Upper lobe of right lung (tissue), 1 donor: ENCODE measurements around the gene NGEF. TPM values are rescaled to one million over a fixed set of nuclear protein-coding genes. Genes with fewer than 3 reads are reported as not detected.

Experiments used
- ATAC-seq: fragments of 200-7000 bp; cut with Tn5 transposase; one replicate; pipeline ENCODE4 v1.9.1; 2020; ENCODE audit warnings: mild to moderate bottlenecking, moderate library complexity
- DNase-seq: peaks from one replicate; pipeline ENCODE4 v3.0.0-alpha.2; 2020
- H3K27ac ChIP-seq: fragments of 200-600 bp; one replicate; pipeline ENCODE4 v1.8.0; 2022
- H3K27me3 ChIP-seq: fragments of 200-600 bp; one replicate; pipeline ENCODE4 v1.8.0; 2022; ENCODE audit warnings: mild to moderate bottlenecking
- H3K36me3 ChIP-seq: fragments of 200-600 bp; one replicate; pipeline ENCODE4 v1.8.0; 2022
- H3K4me1 ChIP-seq: fragments of 200-600 bp; one replicate; pipeline ENCODE4 v1.8.0; 2022
- H3K4me3 ChIP-seq: fragments of 200-600 bp; one replicate; pipeline ENCODE4 v1.8.0; 2022; ENCODE audit warnings: mild to moderate bottlenecking
- H3K9me3 ChIP-seq: fragments of 200-600 bp; one replicate; pipeline ENCODE4 v1.8.0; 2022
- CTCF ChIP-seq: fragments of 200-600 bp; IDR thresholded peaks from one replicate; pipeline ENCODE4 v1.8.0; 2022; ENCODE audit warnings: antibody characterized with exemption
- intact Hi-C: fragments of 100-400 bp; cut with DNase I; formaldehyde crosslinking; loops from one replicate; pipeline ENCODE4 v1.11.0; 2022
- total RNA-seq: library from RNA; stranded (reverse); fragmentation: NEBNext Ultra II Directional; extraction: Animal tissue kit (Norgen Biotek cat#: 25700); gene quantifications from one replicate; pipeline ENCODE4 v1.2.1, GENCODE V29; 2021
- donor health status: DM: no; HTN: yes; CAD: no; lungs with severe emphysema.

The NGEF gene
- total RNA-seq, 1 donor from 2014 or later: not detected

- no peak overlapping the region for H3K27ac ChIP-seq
- no peak overlapping the region for H3K4me3 ChIP-seq
- ATAC-seq (no peak), DNase-seq (no peak)
- H3K4me1 ChIP-seq: peaks cover 13% of the 10 kb centered on the region
- TF ChIP-seq CTCF: no peak
- H3K27me3 ChIP-seq: peaks cover 50% of the 10 kb centered on the region
- H3K36me3 ChIP-seq: no peaks in the 10 kb centered on the region
- no peaks in the 10 kb centered on the region for H3K9me3 ChIP-seq
- intact Hi-C loops: no loop called here
Measured at GRCh38 chr2:232930059-232930400, 83.0 kb downstream of the NGEF start.

- peaks cover 55% of the 10 kb centered on the region for H3K27me3 ChIP-seq
- DNase-seq: no peak
Measured at GRCh38 chr2:232929303-232930058, 83.6 kb downstream of the NGEF start.

GRCh38 chr2:232928551-232929302 lies 84.3 kb downstream of the NGEF start:
- TF ChIP-seq CTCF: no peak
- ATAC-seq (no peak), DNase-seq (no peak)
- Histone ChIP-seq H3K4me3 (no peak overlapping the region), H3K27ac (no peak overlapping the region), H3K9me3 (no peaks in the 10 kb centered on the region), H3K4me1 (peaks cover 13% of the 10 kb centered on the region), H3K27me3 (peaks cover 61% of the 10 kb centered on the region), H3K36me3 (no peaks in the 10 kb centered on the region)
- intact Hi-C loops: no loop called here

More at GRCh38 chr2:232929303-232930058, 83.6 kb downstream of the NGEF start:
- ATAC-seq: no peak
- no peak overlapping the region for H3K4me3 ChIP-seq
- H3K9me3 ChIP-seq: no peaks in the 10 kb centered on the region
- TF ChIP-seq CTCF: no peak
- no peaks in the 10 kb centered on the region for H3K36me3 ChIP-seq
- peaks cover 13% of the 10 kb centered on the region for H3K4me1 ChIP-seq
- intact Hi-C loops: no loop called here
- H3K27ac ChIP-seq: no peak overlapping the region

GRCh38 chr2:232927793-232928550 lies 85.1 kb downstream of the NGEF start:
- H3K36me3 ChIP-seq: no peaks in the 10 kb centered on the region
- peaks cover 13% of the 10 kb centered on the region for H3K4me1 ChIP-seq
- H3K4me3 ChIP-seq: no peak overlapping the region
- no peak for TF ChIP-seq CTCF
- ATAC-seq: no peak
- H3K9me3 ChIP-seq: no peaks in the 10 kb centered on the region
- H3K27ac ChIP-seq: no peak overlapping the region
- H3K27me3 ChIP-seq: peaks cover 61% of the 10 kb centered on the region
- intact Hi-C loops: no loop called here
- no peak for DNase-seq

- intact Hi-C loops: no loop called here
- DNase-seq: no peak
- TF ChIP-seq CTCF: no peak
Measured at GRCh38 chr2:232927032-232927792, 85.8 kb downstream of the NGEF start.

More at GRCh38 chr2:232927032-232927792, 85.8 kb downstream of the NGEF start:
- no peaks in the 10 kb centered on the region for H3K36me3 ChIP-seq
- no peaks in the 10 kb centered on the region for H3K9me3 ChIP-seq
- no peak overlapping the region for H3K4me3 ChIP-seq
- peaks cover 61% of the 10 kb centered on the region for H3K27me3 ChIP-seq
- peaks cover 13% of the 10 kb centered on the region for H3K4me1 ChIP-seq
- no peak overlapping the region for H3K27ac ChIP-seq
- ATAC-seq: no peak
